Measurements from ENCODE around the gene HOXB7. TPM values are rescaled to one million over a fixed set of nuclear protein-coding genes. Genes with fewer than 3 reads are reported as not detected.

The HOXB7 gene
- total RNA-seq, 1 donor from 2014 or later = 2.4 TPM

- H3K27ac ChIP-seq = no peak overlapping the region
- H3K4me3 ChIP-seq = no peak overlapping the region
- no peaks in the 10 kb centered on the region for H3K9me3 ChIP-seq
- peaks cover 29% of the 10 kb centered on the region for H3K4me1 ChIP-seq
- no peak for TF ChIP-seq CTCF (IDR thresholded peaks at IDR 0.05)
- intact Hi-C loops (cut with DNase I) = no loop called here
- H3K36me3 ChIP-seq = no peaks in the 10 kb centered on the region
- DNase-seq (no peak), ATAC-seq (no peak)
- H3K27me3 ChIP-seq (ENCODE audit: low read depth) = peaks cover 98% of the 10 kb centered on the region
Measured at GRCh38 chr17:48622857-48623256, 12.0 kb upstream of the HOXB7 start.

- intact Hi-C loops (cut with DNase I) = no loop called here
Measured at GRCh38 chr17:48621410-48622392, 10.9 kb upstream of the HOXB7 start.

GRCh38 chr17:48620461-48621139 lies 9.8 kb upstream of the HOXB7 start:
- H3K4me3 ChIP-seq = no peak overlapping the region
- TF ChIP-seq CTCF (IDR thresholded peaks at IDR 0.05) = no peak
- no peaks in the 10 kb centered on the region for H3K9me3 ChIP-seq
- peaks cover 15% of the 10 kb centered on the region for H3K4me1 ChIP-seq
- no peak for DNase-seq
- H3K27me3 ChIP-seq (ENCODE audit: low read depth) = peaks cover 98% of the 10 kb centered on the region
- no peak overlapping the region for H3K27ac ChIP-seq
- intact Hi-C loops (cut with DNase I) = no loop called here
- ATAC-seq = no peak
- no peaks in the 10 kb centered on the region for H3K36me3 ChIP-seq

More at GRCh38 chr17:48621410-48622392, 10.9 kb upstream of the HOXB7 start:
- Histone ChIP-seq H3K36me3 (no peaks in the 10 kb centered on the region), H3K4me1 (peaks cover 26% of the 10 kb centered on the region), H3K4me3 (no peak overlapping the region), H3K27ac (no peak overlapping the region), H3K27me3 (ENCODE audit: low read depth) (peaks cover 98% of the 10 kb centered on the region), H3K9me3 (no peaks in the 10 kb centered on the region)
- no peak for DNase-seq
- no peak for ATAC-seq
- no peak for TF ChIP-seq CTCF (IDR thresholded peaks at IDR 0.05)

GRCh38 chr17:48619826-48620449 lies 9.1 kb upstream of the HOXB7 start:
- H3K27me3 ChIP-seq (ENCODE audit: low read depth) = peaks cover 97% of the 10 kb centered on the region

More at GRCh38 chr17:48619826-48620449, 9.1 kb upstream of the HOXB7 start:
- intact Hi-C loops (cut with DNase I) = no loop called here
- no peak for TF ChIP-seq CTCF (IDR thresholded peaks at IDR 0.05)
- no peak for ATAC-seq
- no peak overlapping the region for H3K4me3 ChIP-seq
- H3K27ac ChIP-seq = no peak overlapping the region
- H3K9me3 ChIP-seq = no peaks in the 10 kb centered on the region
- no peak for DNase-seq
- H3K36me3 ChIP-seq = no peaks in the 10 kb centered on the region
- H3K4me1 ChIP-seq = peaks cover 8% of the 10 kb centered on the region
